Thyroid gland (tissue), 4 donors: ENCODE data around the gene MFAP3.

Experiments used
- CTCF ChIP-seq, 6 experiments: fragments of 200-600 bp in 3 of 6; fragments of 450-650 bp in 3 of 6; sonication (generic) in 3 of 6; IDR thresholded peaks; one replicate each; pipeline ENCODE4 v1.5.1; 2016 to 2019; ENCODE audit warnings: antibody characterized with exemption in 6 of 6, mild to moderate bottlenecking in 2 of 6, inconsistent platforms in 1 of 6, moderate library complexity in 1 of 6
- POLR2A ChIP-seq, 2 donors: fragments of 450-650 bp; IDR thresholded peaks; one replicate each; pipeline ENCODE4 v1.6.1; 2017; ENCODE audit warnings: antibody characterized with exemption in 2 of 2, mild to moderate bottlenecking in 2 of 2, moderate library complexity in 1 of 2

GRCh38 chr5:154044099-154044498 is 5.3 kb downstream of the MFAP3 start:
- no peak for TF ChIP-seq CTCF (IDR thresholded peaks at IDR 0.05)
- TF ChIP-seq POLR2A (IDR thresholded peaks at IDR 0.05): no peak
